Naive thymus-derived CD8-positive, alpha-beta T cell (primary cell): ENCODE results near the gene PEBP1. TPM values are rescaled to one million over a fixed set of nuclear protein-coding genes. Genes with fewer than 3 reads are reported as not detected.
"Not testable (repeated sequence)": the region's sequence is repeated elsewhere in the genome, so short reads cannot be mapped to it uniquely, and the experiment has no call there.

Experiments
- ATAC-seq, 2 donors: fragments of 150-1000 bp; cut with Tn5 transposase in 1 of 2; sonication (Bioruptor Pico), chemical (Tn5 transposase) in 1 of 2; 1 replicate in 1 of 2; 2 replicates in 1 of 2; pipeline ENCODE4 v1.10.0; 2021; ENCODE audit warnings: mild to moderate bottlenecking in 2 of 2, moderate library complexity in 2 of 2
- POLR2A ChIA-PET: fragments of 350-600 bp; sonication (Branson Sonifier 250); formaldehyde crosslinking; loops from one replicate; lab custom pipeline; 2021; ENCODE audit warnings: antibody characterized with exemption; lab: Charles Lee
- DNase-seq, 10 donors: peaks; one replicate each; pipeline versions ENCODE4 v3.0.0 to v3.0.0-alpha.2; 2020 to 2022
- H3K27ac Mint-ChIP-seq, 10 donors: one replicate each; pipeline ENCODE4 v1.8.0; 2020 to 2022; ENCODE audit warnings: mild to moderate bottlenecking in 10 of 10, mixed read lengths in 10 of 10, moderate library complexity in 4 of 10, inconsistent platforms in 1 of 10
- H3K27me3 Mint-ChIP-seq, 5 donors: one replicate each; pipeline ENCODE4 v1.8.0; 2021 to 2022; ENCODE audit warnings: mixed read lengths in 5 of 5
- H3K36me3 Mint-ChIP-seq, 3 donors: one replicate each; pipeline ENCODE4 v1.8.0; 2020 to 2022; ENCODE audit warnings: mixed read lengths in 3 of 3, mild to moderate bottlenecking in 2 of 3, inconsistent platforms in 1 of 3
- H3K4me1 Mint-ChIP-seq, 4 donors: one replicate each; pipeline ENCODE4 v1.8.0; 2021 to 2022; ENCODE audit warnings: mixed read lengths in 4 of 4
- H3K4me3 Mint-ChIP-seq, 10 donors: one replicate each; pipeline ENCODE4 v1.8.0; 2020 to 2022; ENCODE audit warnings: mild to moderate bottlenecking in 10 of 10, mixed read lengths in 10 of 10, moderate library complexity in 6 of 10, inconsistent platforms in 1 of 10
- H3K9me3 Mint-ChIP-seq, 9 donors: one replicate each; pipeline ENCODE4 v1.8.0; 2020 to 2022; ENCODE audit warnings: mixed read lengths in 9 of 9, mild to moderate bottlenecking in 3 of 9, inconsistent platforms in 1 of 9, moderate library complexity in 1 of 9
- polyA plus RNA-seq, 3 donors: library from polyadenylated mRNA; unstranded; fragments of 300-500 nt; fragmentation: Illumina TruSeq; gene quantifications; one replicate each; pipeline ENCODE4 v1.2.3, GENCODE V29; 2021
- total RNA-seq, 8 experiments: library from RNA in 2 of 8; stranded (reverse) in 2 of 8; gene quantifications; one replicate each; pipeline ENCODE4 v1.2.3 and lab custom pipeline; 2021 to 2026

PEBP1 gene
- total and polyA plus RNA-seq, 5 experiments from 2014 or later, result 85.2 to 344 (median 290) TPM

GRCh38 chr12:118109088-118109487 is 26.8 kb upstream of the PEBP1 start:
- H3K4me1 Mint-ChIP-seq, result peaks cover 3 to 7% (median 5%) of the 10 kb centered on the region in 4 donors
- H3K27ac Mint-ChIP-seq, result no peak overlapping the region
- peaks cover 0 to 3% (median 0%) of the 10 kb centered on the region in 3 donors for H3K36me3 Mint-ChIP-seq
- DNase-seq (no peak), ATAC-seq (no peak)
- no peaks in the 10 kb centered on the region for H3K9me3 Mint-ChIP-seq
- H3K4me3 Mint-ChIP-seq, result no peak overlapping the region
- peaks cover 3 to 8% (median 6%) of the 10 kb centered on the region in 5 donors for H3K27me3 Mint-ChIP-seq
- POLR2A ChIA-PET, result no interaction called here

- Mint-ChIP-seq H3K36me3 (peaks cover 0 to 8% (median 3%) of the 10 kb centered on the region in 3 donors), H3K4me3 (no peak overlapping the region), H3K27me3 (no peaks in the 10 kb centered on the region), H3K4me1 (peaks cover 3 to 9% (median 6%) of the 10 kb centered on the region in 4 donors), H3K27ac (peak overlapping the region in 1 of 10 donors; percentile 26), H3K9me3 (no peaks in the 10 kb centered on the region)
- POLR2A ChIA-PET, result no interaction called here
- DNase-seq (no peak), ATAC-seq (no peak)
Observed at GRCh38 chr12:118119449-118119879, 16.5 kb upstream of the PEBP1 start.

- no peak overlapping the region for H3K4me3 Mint-ChIP-seq
- H3K36me3 Mint-ChIP-seq, result peaks cover 0 to 10% (median 0%) of the 10 kb centered on the region in 3 donors
- H3K27ac Mint-ChIP-seq, result peak overlapping the region in 8 of 10 donors; percentile 4 to 87 (median 46)
- ATAC-seq (peak; percentile 67 to 80), DNase-seq (peak; percentile 11 to 73 (median 47))
- no peaks in the 10 kb centered on the region for H3K9me3 Mint-ChIP-seq
- POLR2A ChIA-PET, result interaction anchor here (1.9 kb wide), 1 partner anchor 15 kb away, joined by 8 read pairs; the partner anchor contains the start of gene PEBP1
- no peaks in the 10 kb centered on the region for H3K27me3 Mint-ChIP-seq
- H3K4me1 Mint-ChIP-seq, result peaks cover 3 to 9% (median 6%) of the 10 kb centered on the region in 4 donors
Observed at GRCh38 chr12:118120579-118121363, 15.2 kb upstream of the PEBP1 start.

GRCh38 chr12:118122264-118122663 is 13.7 kb upstream of the PEBP1 start:
- DNase-seq (no peak), ATAC-seq (no peak)
- H3K4me1 Mint-ChIP-seq, result peaks cover 3 to 9% (median 6%) of the 10 kb centered on the region in 4 donors
- POLR2A ChIA-PET, result interaction anchor here (1.9 kb wide), 1 partner anchor 14 kb away, joined by 8 read pairs; the partner anchor contains the start of gene PEBP1
- H3K36me3 Mint-ChIP-seq, result peaks cover 0 to 4% (median 0%) of the 10 kb centered on the region in 3 donors
- H3K27me3 Mint-ChIP-seq, result no peaks in the 10 kb centered on the region
- H3K9me3 Mint-ChIP-seq, result no peaks in the 10 kb centered on the region
- peak overlapping the region in 1 of 10 donors; percentile 40 for H3K27ac Mint-ChIP-seq
- no peak overlapping the region for H3K4me3 Mint-ChIP-seq

- no peaks in the 10 kb centered on the region for H3K9me3 Mint-ChIP-seq
- ATAC-seq (no peak), DNase-seq (no peak)
- H3K4me1 Mint-ChIP-seq, result peaks cover 3 to 9% (median 6%) of the 10 kb centered on the region in 4 donors
- H3K27ac Mint-ChIP-seq, result peak overlapping the region in 1 of 10 donors; percentile 29
- POLR2A ChIA-PET, result no interaction called here
- H3K4me3 Mint-ChIP-seq, result no peak overlapping the region
- no peaks in the 10 kb centered on the region for H3K27me3 Mint-ChIP-seq
- peaks cover 0 to 4% (median 0%) of the 10 kb centered on the region in 3 donors for H3K36me3 Mint-ChIP-seq
Observed at GRCh38 chr12:118124333-118124874, 11.5 kb upstream of the PEBP1 start.

- Mint-ChIP-seq H3K27me3 (no peaks in the 10 kb centered on the region), H3K27ac (no peak overlapping the region), H3K9me3 (no peaks in the 10 kb centered on the region), H3K36me3 (peaks cover 0 to 4% (median 0%) of the 10 kb centered on the region in 3 donors), H3K4me3 (no peak overlapping the region), H3K4me1 (peaks cover under 1 to 3% (median 1%) of the 10 kb centered on the region in 4 donors)
- ATAC-seq (no peak), DNase-seq (no peak)
- POLR2A ChIA-PET, result no interaction called here
Observed at GRCh38 chr12:118125743-118126118, 10.2 kb upstream of the PEBP1 start.

- ATAC-seq (no peak), DNase-seq (no peak)
- no peaks in the 10 kb centered on the region for H3K4me1 Mint-ChIP-seq
- H3K4me3 Mint-ChIP-seq, result no peak overlapping the region
- no peak overlapping the region for H3K27ac Mint-ChIP-seq
- POLR2A ChIA-PET, result no interaction called here
- H3K27me3 Mint-ChIP-seq, result no peaks in the 10 kb centered on the region
- no peaks in the 10 kb centered on the region for H3K9me3 Mint-ChIP-seq
- H3K36me3 Mint-ChIP-seq, result peaks cover 0 to 5% (median 0%) of the 10 kb centered on the region in 3 donors
Observed at GRCh38 chr12:118126119-118126757, 9.7 kb upstream of the PEBP1 start.

GRCh38 chr12:118127867-118128266 is 8.1 kb upstream of the PEBP1 start:
- POLR2A ChIA-PET, result no interaction called here
- no peak for ATAC-seq
- Mint-ChIP-seq H3K36me3 (peaks cover 0 to 5% (median 0%) of the 10 kb centered on the region in 3 donors), H3K27me3 (no peaks in the 10 kb centered on the region), H3K27ac (no peak overlapping the region), H3K4me1 (peaks cover 0 to 5% (median 4%) of the 10 kb centered on the region in 4 donors), H3K4me3 (no peak overlapping the region), H3K9me3 (no peaks in the 10 kb centered on the region)
- no peak for DNase-seq

- DNase-seq, H3K27ac Mint-ChIP-seq, H3K9me3 Mint-ChIP-seq, H3K27me3 Mint-ChIP-seq, POLR2A ChIA-PET, H3K4me3 Mint-ChIP-seq, H3K36me3 Mint-ChIP-seq, ATAC-seq, H3K4me1 Mint-ChIP-seq: not testable (repeated sequence)
Observed at GRCh38 chr12:118129436-118129835, 6.5 kb upstream of the PEBP1 start.

- peak overlapping the region; percentile 61 to 98 (median 89) for H3K27ac Mint-ChIP-seq
- no peaks in the 10 kb centered on the region for H3K9me3 Mint-ChIP-seq
- ATAC-seq (peak; percentile 19 to 21), DNase-seq (peak in 7 of 10 donors; percentile 4 to 40 (median 13))
- H3K27me3 Mint-ChIP-seq, result no peaks in the 10 kb centered on the region
- H3K4me1 Mint-ChIP-seq, result peaks cover 9 to 44% (median 30%) of the 10 kb centered on the region in 4 donors
- H3K36me3 Mint-ChIP-seq, result peaks cover 0 to 29% (median 12%) of the 10 kb centered on the region in 3 donors
- H3K4me3 Mint-ChIP-seq, result peak overlapping the region; percentile 85 to 99 (median 94)
- POLR2A ChIA-PET, result interaction anchor here (0.5 to 3.1 kb wide), 11 partner anchors 9 to 239 kb away, joined by 3 to 13 read pairs (median 8); partner anchors contain the start of genes RFC5, SUDS3 and TAOK3
Observed at GRCh38 chr12:118136559-118137003, 657 bp downstream of the PEBP1 start.

GRCh38 chr12:118137148-118137678 is 1.3 kb downstream of the PEBP1 start:
- no peak for ATAC-seq
- no peaks in the 10 kb centered on the region for H3K27me3 Mint-ChIP-seq
- H3K9me3 Mint-ChIP-seq, result no peaks in the 10 kb centered on the region
- H3K4me1 Mint-ChIP-seq, result peaks cover 9 to 41% (median 27%) of the 10 kb centered on the region in 4 donors
- H3K4me3 Mint-ChIP-seq, result peak overlapping the region; percentile 85 to 99 (median 94)
- peak overlapping the region; percentile 61 to 98 (median 89) for H3K27ac Mint-ChIP-seq
- DNase-seq, result no peak
- POLR2A ChIA-PET, result interaction anchor here (0.5 to 3.1 kb wide), 4 partner anchors 12 to 236 kb away, joined by 3 to 13 read pairs (median 3); partner anchors contain the start of gene TAOK3
- H3K36me3 Mint-ChIP-seq, result peaks cover 0 to 35% (median 15%) of the 10 kb centered on the region in 3 donors

GRCh38 chr12:118140825-118141224 is 4.9 kb downstream of the PEBP1 start:
- H3K27me3 Mint-ChIP-seq, result no peaks in the 10 kb centered on the region
- ATAC-seq (no peak), DNase-seq (no peak)
- H3K9me3 Mint-ChIP-seq, result no peaks in the 10 kb centered on the region
- peak overlapping the region in 1 of 10 donors; percentile 73 for H3K27ac Mint-ChIP-seq
- no peak overlapping the region for H3K4me3 Mint-ChIP-seq
- peaks cover 0 to 69% (median 29%) of the 10 kb centered on the region in 3 donors for H3K36me3 Mint-ChIP-seq
- H3K4me1 Mint-ChIP-seq, result peaks cover 13 to 34% (median 20%) of the 10 kb centered on the region in 4 donors
- POLR2A ChIA-PET, result interaction anchor here (0.9 kb wide), 1 partner anchor 237 kb away, joined by 3 read pairs; no protein-coding TSS in a partner anchor
